ENCODE results near the gene N4BP3. TPM values are rescaled to one million over a fixed set of nuclear protein-coding genes. Genes with fewer than 3 reads are reported as not detected.

N4BP3 gene
- total RNA-seq, 2 experiments from 2014 or later, result 3.2 TPM

DNA sequence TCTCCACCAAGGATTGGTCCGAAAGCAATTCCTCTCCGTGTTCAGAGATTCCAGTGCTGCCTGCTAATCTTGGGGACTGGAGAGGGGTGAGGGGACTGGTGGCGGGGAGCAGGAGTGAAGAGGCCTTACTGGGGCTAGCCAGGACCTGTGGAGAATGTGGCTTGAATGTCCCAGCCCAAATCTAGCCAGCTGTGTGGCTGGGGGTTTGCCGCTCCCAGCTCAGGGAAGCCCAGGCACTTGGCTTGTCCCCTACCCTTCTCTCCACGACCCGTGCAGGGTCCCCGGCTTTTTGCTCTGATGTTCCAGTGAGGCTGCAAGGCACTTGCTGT is 2.4 kb downstream of the N4BP3 start:
- CTCF ChIA-PET, result interaction anchor here (1.0 kb wide), 1 partner anchor 33 kb away, joined by 3 read pairs; no protein-coding TSS in a partner anchor
- no peak for DNase-seq
- POLR2A ChIA-PET, result interaction anchor here (1.3 kb wide), 1 partner anchor 88 kb away, joined by 4 read pairs; the partner anchor contains the start of gene HNRNPAB

DNA sequence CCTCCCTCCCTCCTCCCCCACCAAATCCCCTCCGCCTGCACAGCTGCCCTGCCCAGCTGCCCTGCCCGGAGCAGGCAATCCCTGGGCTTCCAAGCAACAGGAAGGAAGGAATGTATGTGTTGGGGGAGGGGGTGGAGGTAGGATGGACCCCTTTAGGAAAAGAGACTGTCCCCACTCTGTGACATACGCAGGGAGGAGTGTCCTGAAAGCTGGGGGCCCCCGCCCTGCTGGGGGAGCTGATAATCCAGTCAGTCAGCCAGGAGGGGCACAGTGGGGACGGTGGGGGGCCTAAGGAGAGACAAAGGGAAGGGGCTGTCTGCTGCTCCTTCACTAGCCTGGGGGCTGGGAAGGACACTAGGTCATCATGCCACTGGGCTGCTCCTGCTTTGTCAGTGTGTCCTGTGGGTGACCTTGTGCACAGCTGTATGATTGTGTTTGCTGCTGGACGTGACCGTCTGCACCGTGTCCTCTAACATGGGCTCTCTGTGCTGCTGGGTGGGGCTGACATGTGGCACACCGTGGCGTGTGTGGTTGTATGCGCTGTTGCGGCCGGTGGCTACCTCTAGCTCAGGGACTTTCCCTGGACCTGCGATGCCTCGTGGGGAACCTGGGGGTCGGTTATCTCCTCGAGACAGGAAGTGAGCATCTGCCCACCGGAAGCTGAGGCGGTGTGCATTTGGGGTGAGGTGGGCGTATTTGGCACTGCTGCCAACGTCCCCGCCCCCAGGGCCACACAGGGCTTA is 3.0 kb downstream of the N4BP3 start:
- Mint-ChIP-seq H3K4me3 (peak overlapping the region; percentile 24), H3K9me3 (peaks cover 4% of the 10 kb centered on the region), H3K27ac (peak overlapping the region; percentile 25), H3K36me3 (peaks cover 2% of the 10 kb centered on the region), H3K4me1 (ENCODE audit: low read depth) (peaks cover 39% of the 10 kb centered on the region), H3K27me3 (peaks cover 3% of the 10 kb centered on the region)
- POLR2A ChIA-PET, result interaction anchor here (1.3 kb wide), 1 partner anchor 88 kb away, joined by 4 read pairs; the partner anchor contains the start of gene HNRNPAB
- CTCF ChIA-PET, result interaction anchor here (1.0 to 1.2 kb wide), 2 partner anchors 32 to 40 kb away, joined by 3 to 5 read pairs; no protein-coding TSS in a partner anchor
- intact Hi-C loops (cut with micrococcal nuclease), result loop anchor here (2.0 kb wide), 1 partner anchor 14 kb away; the partner anchor contains the start of gene RMND5B
- DNase-seq, result peak; percentile 77

More for the DNA sequence above, 2.4 kb downstream of the N4BP3 start:
- no peak overlapping the region for H3K4me3 Mint-ChIP-seq
- peaks cover 2% of the 10 kb centered on the region for H3K36me3 Mint-ChIP-seq
- H3K4me1 Mint-ChIP-seq (ENCODE audit: low read depth), result peaks cover 35% of the 10 kb centered on the region
- intact Hi-C loops (cut with micrococcal nuclease), result loop anchor here (2.0 kb wide), 1 partner anchor 15 kb away; the partner anchor contains the start of gene RMND5B
- H3K27ac Mint-ChIP-seq, result no peak overlapping the region
- H3K9me3 Mint-ChIP-seq, result peaks cover 4% of the 10 kb centered on the region
- H3K27me3 Mint-ChIP-seq, result peaks cover 3% of the 10 kb centered on the region

DNA sequence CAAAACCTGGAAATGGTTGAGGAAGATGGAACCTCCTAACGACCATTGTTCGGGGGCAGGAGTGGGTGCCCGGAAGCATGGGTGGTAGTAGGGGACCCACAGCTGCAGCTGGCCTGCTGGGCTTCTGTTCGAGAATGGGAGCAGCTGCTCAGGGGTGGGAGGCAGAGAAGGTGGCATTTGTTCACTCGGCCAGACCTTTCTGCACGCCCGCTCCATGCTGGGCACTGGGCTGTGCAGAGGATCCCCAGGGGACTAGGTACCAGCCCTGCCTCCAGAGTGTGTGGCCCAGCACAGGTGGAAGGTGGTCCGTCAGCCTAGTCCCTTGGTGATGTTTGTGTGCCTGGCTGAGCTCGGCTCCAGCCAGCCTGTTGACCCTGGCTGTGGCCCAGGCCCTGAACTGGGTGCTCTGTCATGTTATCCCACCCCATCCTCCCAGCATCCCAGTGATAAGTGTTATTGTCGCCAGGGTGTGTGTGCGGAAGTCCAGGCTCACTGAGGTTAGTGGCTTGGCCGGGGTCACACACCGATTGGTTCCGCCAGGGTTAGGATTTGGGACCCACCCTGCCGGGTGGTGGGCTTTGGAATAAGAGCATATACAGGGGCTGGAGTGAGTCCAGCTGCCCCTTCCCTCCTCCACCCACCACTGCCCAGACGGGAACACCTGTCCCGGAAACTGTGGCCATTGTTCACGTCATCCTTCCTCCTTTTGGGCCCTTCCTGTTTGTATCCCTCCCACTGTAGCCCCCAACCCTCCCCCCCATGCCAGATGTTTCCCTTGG is 4.8 kb downstream of the N4BP3 start:
- ChIA-PET CTCF (interaction anchor here (1.6 kb wide), 1 partner anchor 41 kb away, joined by 5 read pairs; no protein-coding TSS in a partner anchor), POLR2A (interaction anchor here (0.6 to 0.9 kb wide), 2 partner anchors 29 to 34 kb away, joined by 3 to 4 read pairs; no protein-coding TSS in a partner anchor)
- H3K36me3 Mint-ChIP-seq, result peaks cover 2% of the 10 kb centered on the region
- intact Hi-C loops (cut with micrococcal nuclease), result loop anchor here (2.0 kb wide), 1 partner anchor 13 kb away; the partner anchor contains the start of gene RMND5B
- H3K4me3 Mint-ChIP-seq, result no peak overlapping the region
- peaks cover 3% of the 10 kb centered on the region for H3K27me3 Mint-ChIP-seq
- H3K4me1 Mint-ChIP-seq (ENCODE audit: low read depth), result peaks cover 35% of the 10 kb centered on the region
- no peak overlapping the region for H3K27ac Mint-ChIP-seq
- DNase-seq, result no peak
- H3K9me3 Mint-ChIP-seq, result no peaks in the 10 kb centered on the region

DNA sequence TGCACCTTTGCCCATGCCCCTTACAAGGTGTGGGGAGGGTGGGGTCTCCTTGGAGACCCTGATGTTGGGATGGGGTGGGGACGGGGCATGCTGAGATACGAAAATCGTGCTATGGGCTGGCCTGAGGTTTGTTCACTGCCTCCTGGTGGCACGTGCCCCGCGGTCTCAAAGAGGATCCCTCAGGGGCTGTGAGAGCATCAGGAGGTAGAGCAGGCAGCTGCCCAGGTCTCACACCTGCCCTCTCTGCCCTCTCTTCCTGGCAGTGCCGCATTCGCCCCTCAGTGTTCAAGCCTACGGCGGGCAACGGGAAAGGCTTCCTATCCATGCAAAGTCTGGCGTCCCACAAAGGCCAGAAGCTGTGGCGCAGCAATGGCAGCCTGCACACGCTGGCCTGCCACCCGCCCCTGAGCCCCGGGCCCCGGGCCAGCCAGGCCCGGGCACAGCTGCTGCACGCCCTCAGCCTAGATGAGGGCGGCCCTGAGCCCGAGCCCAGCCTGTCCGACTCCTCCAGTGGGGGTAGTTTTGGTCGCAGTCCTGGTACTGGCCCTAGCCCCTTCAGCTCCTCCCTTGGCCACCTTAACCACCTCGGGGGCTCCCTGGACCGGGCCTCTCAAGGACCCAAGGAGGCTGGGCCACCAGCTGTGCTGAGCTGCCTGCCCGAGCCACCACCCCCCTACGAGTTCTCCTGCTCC is 6.7 kb downstream of the N4BP3 start:
- Mint-ChIP-seq H3K4me3 (no peak overlapping the region), H3K36me3 (peaks cover 2% of the 10 kb centered on the region), H3K4me1 (ENCODE audit: low read depth) (peaks cover 25% of the 10 kb centered on the region), H3K9me3 (no peaks in the 10 kb centered on the region), H3K27me3 (no peaks in the 10 kb centered on the region), H3K27ac (no peak overlapping the region)
- intact Hi-C loops (cut with micrococcal nuclease), result loop anchor here (5.0 kb wide), 1 partner anchor 42 kb away; no protein-coding TSS in a partner anchor
- CTCF ChIA-PET, result interaction anchor here (0.6 to 4.1 kb wide), 23 partner anchors 9 to 432 kb away, joined by 3 to 39 read pairs (median 5); partner anchors contain the start of genes NHP2 and RMND5B
- POLR2A ChIA-PET, result interaction anchor here (1.3 to 1.9 kb wide), 3 partner anchors 10 to 33 kb away, joined by 8 to 9 read pairs (median 8); partner anchors contain the start of genes NHP2 and RMND5B
- DNase-seq, result no peak

DNA sequence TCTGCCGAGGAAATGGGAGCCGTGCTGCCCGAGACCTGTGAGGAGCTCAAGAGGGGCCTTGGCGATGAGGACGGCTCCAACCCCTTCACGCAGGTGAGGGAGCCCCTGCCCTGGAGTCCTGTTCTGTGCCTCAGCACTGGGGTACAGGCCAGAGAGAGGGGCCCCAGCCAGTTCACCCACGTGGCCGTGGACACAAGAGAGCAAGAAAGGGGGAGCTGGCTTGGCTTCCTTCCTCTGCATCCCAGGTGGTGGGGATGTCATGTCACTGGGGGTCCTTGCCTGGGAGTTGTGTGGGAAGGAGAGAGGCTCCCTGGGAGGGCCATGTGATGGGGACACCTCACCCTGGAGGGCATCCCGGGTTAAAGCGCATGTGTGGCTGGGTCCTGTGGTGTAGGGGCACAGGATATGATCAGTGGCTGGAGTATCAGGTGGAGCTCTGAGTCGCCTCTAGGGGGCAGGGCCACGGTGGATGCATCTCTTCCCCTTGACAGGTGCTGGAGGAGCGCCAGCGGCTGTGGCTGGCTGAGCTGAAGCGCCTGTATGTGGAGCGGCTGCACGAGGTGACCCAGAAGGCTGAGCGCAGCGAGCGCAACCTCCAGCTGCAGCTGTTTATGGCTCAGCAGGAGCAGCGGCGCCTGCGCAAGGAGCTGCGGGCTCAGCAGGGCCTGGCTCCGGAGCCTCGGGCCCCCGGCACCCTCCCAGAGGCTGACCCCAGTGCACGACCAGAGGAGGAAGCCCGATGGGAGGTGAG is 7.5 kb downstream of the N4BP3 start:
- peak; percentile 90 for DNase-seq
- Mint-ChIP-seq H3K4me1 (ENCODE audit: low read depth) (peaks cover 18% of the 10 kb centered on the region), H3K36me3 (peaks cover 2% of the 10 kb centered on the region), H3K9me3 (no peaks in the 10 kb centered on the region), H3K4me3 (no peak overlapping the region), H3K27me3 (no peaks in the 10 kb centered on the region), H3K27ac (no peak overlapping the region)
- ChIA-PET POLR2A (interaction anchor here (1.0 to 1.9 kb wide), 4 partner anchors 9 to 83 kb away, joined by 3 to 9 read pairs (median 8); partner anchors contain the start of genes HNRNPAB, NHP2 and RMND5B), CTCF (interaction anchor here (0.6 to 4.1 kb wide), 28 partner anchors 9 to 431 kb away, joined by 3 to 39 read pairs (median 4); partner anchors contain the start of genes HNRNPAB, NHP2 and RMND5B)
- intact Hi-C loops (cut with micrococcal nuclease), result loop anchor here (1.0 to 5.0 kb wide), 3 partner anchors 10 to 42 kb away; no protein-coding TSS in a partner anchor

DNA sequence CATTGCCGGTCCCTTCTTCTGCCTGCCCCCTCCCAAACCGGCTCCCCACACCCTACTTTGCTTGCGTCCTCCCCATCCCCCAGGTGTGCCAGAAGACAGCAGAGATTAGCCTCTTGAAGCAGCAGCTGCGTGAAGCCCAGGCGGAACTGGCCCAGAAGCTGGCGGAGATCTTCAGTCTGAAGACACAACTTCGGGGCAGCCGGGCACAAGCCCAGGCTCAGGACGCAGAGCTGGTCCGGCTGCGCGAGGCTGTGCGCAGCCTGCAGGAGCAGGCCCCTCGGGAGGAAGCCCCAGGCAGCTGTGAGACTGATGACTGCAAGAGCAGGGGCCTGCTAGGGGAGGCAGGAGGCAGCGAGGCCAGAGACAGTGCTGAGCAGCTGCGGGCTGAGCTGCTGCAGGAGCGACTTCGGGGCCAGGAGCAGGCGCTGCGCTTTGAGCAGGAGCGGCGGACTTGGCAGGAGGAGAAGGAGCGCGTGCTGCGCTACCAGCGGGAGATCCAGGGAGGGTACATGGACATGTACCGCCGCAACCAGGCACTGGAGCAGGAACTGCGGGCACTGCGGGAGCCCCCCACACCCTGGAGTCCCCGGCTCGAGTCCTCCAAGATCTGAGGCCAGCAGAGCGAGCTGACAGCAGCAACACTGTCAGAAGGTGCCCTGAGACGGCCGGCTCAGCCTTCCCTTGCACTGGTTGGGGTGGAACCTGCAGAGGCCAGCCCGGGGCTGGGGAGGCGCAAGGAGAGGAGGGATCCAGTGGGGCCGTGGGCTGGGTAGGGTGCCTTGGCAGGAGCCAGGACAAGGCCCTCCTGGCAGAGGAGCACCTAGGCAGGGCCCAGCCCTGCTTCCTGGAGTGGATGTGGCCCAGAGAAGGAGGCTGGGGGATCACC is 8.3 kb downstream of the N4BP3 start:
- H3K4me3 Mint-ChIP-seq, result no peak overlapping the region
- intact Hi-C loops (cut with micrococcal nuclease), result loop anchor here (1.0 to 5.0 kb wide), 3 partner anchors 9 to 41 kb away; no protein-coding TSS in a partner anchor

DNA sequence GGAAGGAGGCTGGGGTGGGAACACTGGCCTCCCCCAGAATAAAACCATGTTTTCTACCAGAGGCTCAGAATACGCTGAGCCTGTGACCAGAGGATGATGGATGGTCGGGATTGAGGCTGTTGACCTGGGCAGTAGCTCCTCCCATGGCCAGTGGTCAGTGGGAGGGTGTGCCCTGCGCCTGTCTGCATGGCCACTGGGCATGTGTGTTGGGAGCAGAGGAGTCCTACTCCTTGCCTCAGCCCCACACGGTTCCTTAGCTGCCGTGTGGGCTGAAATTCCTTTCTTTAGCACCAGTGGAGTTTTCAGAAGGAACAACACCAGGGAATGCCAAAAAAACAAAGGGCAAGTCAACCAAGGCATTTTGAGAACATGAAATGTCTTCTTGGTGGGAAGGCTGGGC is 9.0 kb downstream of the N4BP3 start:
- Mint-ChIP-seq H3K9me3 (no peaks in the 10 kb centered on the region), H3K4me3 (no peak overlapping the region), H3K27me3 (no peaks in the 10 kb centered on the region), H3K4me1 (ENCODE audit: low read depth) (peaks cover 6% of the 10 kb centered on the region), H3K27ac (no peak overlapping the region), H3K36me3 (no peaks in the 10 kb centered on the region)
- intact Hi-C loops (cut with micrococcal nuclease), result loop anchor here (5.0 kb wide), 1 partner anchor 40 kb away; no protein-coding TSS in a partner anchor
- DNase-seq, result no peak
- CTCF ChIA-PET, result interaction anchor here (1.3 to 4.1 kb wide), 3 partner anchors 19 to 46 kb away, joined by 4 to 39 read pairs (median 14); no protein-coding TSS in a partner anchor
- POLR2A ChIA-PET, result no interaction called here

More for the DNA sequence above, 8.3 kb downstream of the N4BP3 start:
- Mint-ChIP-seq H3K9me3 (no peaks in the 10 kb centered on the region), H3K36me3 (peaks cover 2% of the 10 kb centered on the region), H3K4me1 (ENCODE audit: low read depth) (peaks cover 12% of the 10 kb centered on the region), H3K27ac (no peak overlapping the region), H3K27me3 (no peaks in the 10 kb centered on the region)
- DNase-seq, result no peak
- CTCF ChIA-PET, result interaction anchor here (0.6 to 4.1 kb wide), 23 partner anchors 8 to 83 kb away, joined by 3 to 39 read pairs (median 5); partner anchors contain the start of genes HNRNPAB, NHP2 and RMND5B
- POLR2A ChIA-PET, result interaction anchor here (1.0 to 1.9 kb wide), 4 partner anchors 8 to 83 kb away, joined by 3 to 9 read pairs (median 8); partner anchors contain the start of genes HNRNPAB, NHP2 and RMND5B

DNA sequence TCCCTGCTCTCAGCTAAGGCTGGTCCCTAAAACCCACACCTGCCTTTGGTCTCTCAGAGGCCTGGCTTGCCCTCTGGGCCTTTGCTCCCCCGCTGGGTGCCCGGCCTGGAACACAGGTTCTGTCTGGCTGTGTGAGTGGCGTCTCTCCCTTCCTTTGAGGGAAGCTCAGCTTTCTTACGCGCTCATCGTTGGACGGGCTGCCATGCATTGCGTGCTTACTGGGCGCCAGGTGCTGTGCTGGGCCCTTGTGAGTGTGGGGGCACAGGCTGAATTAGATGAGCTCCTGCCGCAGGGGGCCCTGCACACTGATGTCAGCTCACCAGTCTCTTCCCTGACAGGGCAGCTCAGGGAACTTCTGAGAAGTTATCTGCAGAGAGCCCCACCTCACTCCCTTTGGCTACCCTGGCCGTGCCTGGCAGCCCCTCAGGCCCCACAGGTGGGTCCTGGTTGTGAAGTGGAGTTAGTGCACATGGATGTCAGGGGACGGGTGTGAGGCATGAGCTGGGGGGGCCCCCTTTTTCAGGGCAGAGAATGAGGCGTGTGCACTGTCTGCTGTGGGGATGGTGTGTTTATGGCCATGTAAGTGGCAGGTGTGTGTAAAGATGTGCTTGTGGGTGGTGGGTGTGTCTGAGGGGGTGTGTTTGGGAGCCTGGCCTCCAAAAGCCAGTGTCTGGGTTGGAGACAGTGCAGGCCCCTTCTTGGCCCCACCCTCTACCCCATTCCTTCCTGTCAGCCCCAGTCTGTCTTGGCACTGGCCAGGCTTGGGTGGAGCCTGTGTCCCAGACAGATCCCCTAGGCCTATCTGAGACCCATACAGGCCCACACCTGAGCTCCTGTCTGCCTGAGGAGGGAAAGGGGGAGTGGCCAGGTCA is 10.0 kb downstream of the N4BP3 start:
- POLR2A ChIA-PET, result no interaction called here
- no peaks in the 10 kb centered on the region for H3K36me3 Mint-ChIP-seq
- intact Hi-C loops (cut with micrococcal nuclease), result loop anchor here (5.0 kb wide), 1 partner anchor 39 kb away; no protein-coding TSS in a partner anchor
- DNase-seq, result no peak
- H3K4me1 Mint-ChIP-seq (ENCODE audit: low read depth), result peaks cover 6% of the 10 kb centered on the region
- CTCF ChIA-PET, result interaction anchor here (4.1 kb wide), 1 partner anchor 47 kb away, joined by 39 read pairs; no protein-coding TSS in a partner anchor
- no peak overlapping the region for H3K4me3 Mint-ChIP-seq
- no peak overlapping the region for H3K27ac Mint-ChIP-seq
- H3K27me3 Mint-ChIP-seq, result no peaks in the 10 kb centered on the region
- H3K9me3 Mint-ChIP-seq, result no peaks in the 10 kb centered on the region

All from activated CD4-positive, alpha-beta memory T cell treated with anti-CD3 and anti-CD28 coated beads for 36 hours (primary cell).